Esophagus (tissue), 2 donors: ENCODE measurements around the gene SMOC2. TPM values are rescaled to one million over a fixed set of nuclear protein-coding genes. Genes with fewer than 3 reads are reported as not detected.

Experiments
- H3K27ac ChIP-seq, 2 donors: one replicate each; pipeline ENCODE4 v1.5.1; 2013; ENCODE audit warnings: low read depth in 2 of 2, mild to moderate bottlenecking in 2 of 2, inconsistent platforms in 1 of 2, low read length in 1 of 2, moderate library complexity in 1 of 2
- H3K27me3 ChIP-seq, 2 donors: one replicate each; pipeline ENCODE4 v1.6.1; 2013; ENCODE audit warnings: low read length in 2 of 2, control low read depth in 1 of 2, mild to moderate bottlenecking in 1 of 2; ENCODE audit not compliant: insufficient read depth in 2 of 2, control insufficient read depth in 1 of 2
- H3K36me3 ChIP-seq, 2 donors: one replicate each; pipeline ENCODE4 v1.6.1; 2013; ENCODE audit warnings: low read length in 1 of 2; ENCODE audit not compliant: control insufficient read depth in 2 of 2, insufficient read depth in 2 of 2
- H3K4me1 ChIP-seq, 2 donors: one replicate each; pipeline ENCODE4 v1.6.1; 2013; ENCODE audit warnings: low read length in 1 of 2; ENCODE audit not compliant: control insufficient read depth in 2 of 2, insufficient read depth in 2 of 2
- H3K4me3 ChIP-seq, 2 donors: one replicate each; pipeline ENCODE4 v1.5.1; 2013; ENCODE audit warnings: low read length in 2 of 2, mild to moderate bottlenecking in 2 of 2, low read depth in 1 of 2, moderate library complexity in 1 of 2
- H3K9me3 ChIP-seq, 2 donors: one replicate each; pipeline ENCODE4 v1.6.1; 2013; ENCODE audit warnings: mild to moderate bottlenecking in 2 of 2, low read depth in 1 of 2, low read length in 1 of 2, moderate library complexity in 1 of 2; ENCODE audit not compliant: control insufficient read depth in 2 of 2, insufficient read depth in 1 of 2
- WGBS, 2 donors: extraction: QIAGEN DNeasy Blood & Tissue Kit; methylation state at CpG; one replicate each; pipeline ENCODE4 v1.1.7; 2013; 5-methylcytosine and 5-hydroxymethylcytosine counted together
- polyA plus RNA-seq, 2 donors: library from polyadenylated mRNA; stranded (reverse); fragments of 200-250 nt; gene quantifications; one replicate each; pipeline ENCODE4 v1.2.3, GENCODE V29; 2013
- donor health status: healthy with polysubstance abuse.
- donor health status: Bipolar disorder and iron deficiency.

Gene SMOC2
- polyA plus RNA-seq, 2 donors = 4.6 to 14.4 TPM

DNA sequence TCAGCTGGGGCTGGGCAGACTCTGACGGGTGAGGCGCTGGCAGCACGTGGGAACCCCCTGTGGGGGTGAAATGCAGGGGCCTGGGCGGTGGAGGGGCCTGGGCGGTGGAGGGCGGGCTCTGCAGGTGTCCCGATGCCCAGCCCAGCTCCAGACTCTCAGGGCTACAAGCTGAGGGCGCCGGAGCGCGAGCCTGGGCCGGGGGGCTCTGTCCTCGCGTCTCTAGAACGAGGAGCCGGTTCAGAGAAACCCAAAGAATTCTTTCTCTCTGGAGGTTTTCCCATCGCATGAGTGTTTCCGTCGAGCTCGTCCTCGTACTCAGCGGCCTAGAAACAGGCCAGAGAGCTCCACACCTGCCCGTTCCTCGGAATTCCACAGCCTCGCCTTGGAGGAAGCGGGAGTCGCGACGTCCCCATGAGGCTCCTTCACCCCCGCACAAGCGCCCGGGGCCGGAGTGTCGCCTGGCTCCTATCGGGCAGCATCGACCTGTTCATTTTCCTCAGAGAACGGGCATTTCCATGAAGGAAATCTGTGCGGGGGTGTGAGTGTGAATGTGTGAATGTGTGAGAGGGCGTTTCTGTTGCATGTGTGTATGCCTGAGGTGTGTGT is 76.9 kb downstream of the SMOC2 start:
- peaks cover 0 to 9% of the 10 kb centered on the region in 2 donors for H3K9me3 ChIP-seq
- H3K4me1 ChIP-seq = no peaks in the 10 kb centered on the region
- 88 to 89% methylated on average over 39 of the region's 39 CpGs for WGBS, 2 donors
- no peak overlapping the region for H3K27ac ChIP-seq
- H3K4me3 ChIP-seq = no peak overlapping the region
- no peaks in the 10 kb centered on the region for H3K36me3 ChIP-seq
- no peaks in the 10 kb centered on the region for H3K27me3 ChIP-seq

DNA sequence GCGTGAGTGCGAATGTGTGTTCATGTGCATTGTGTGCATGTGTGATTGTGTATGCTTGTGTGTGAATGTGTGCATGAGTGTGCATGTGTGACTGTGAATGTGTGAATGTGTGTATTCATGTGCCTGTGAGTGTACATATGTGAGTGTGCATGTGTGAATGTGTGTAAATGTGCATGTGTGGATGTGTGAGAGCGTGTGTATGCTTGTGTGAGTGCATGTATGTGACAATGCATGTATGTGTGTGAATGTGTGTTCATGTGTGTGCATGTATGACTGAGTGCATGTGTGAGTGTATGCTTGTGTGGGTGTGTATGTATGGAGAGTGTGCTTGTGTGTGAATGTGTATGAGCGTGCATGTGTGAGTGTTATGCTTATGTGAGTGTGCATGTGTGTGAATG is 77.4 kb downstream of the SMOC2 start:
- no peaks in the 10 kb centered on the region for H3K4me1 ChIP-seq
- WGBS, 2 donors = 76 to 86% methylated on average over 4 of the region's 4 CpGs
- H3K36me3 ChIP-seq = no peaks in the 10 kb centered on the region
- no peak overlapping the region for H3K27ac ChIP-seq
- H3K9me3 ChIP-seq = peaks cover 0 to 9% of the 10 kb centered on the region in 2 donors
- H3K27me3 ChIP-seq = no peaks in the 10 kb centered on the region
- no peak overlapping the region for H3K4me3 ChIP-seq

DNA sequence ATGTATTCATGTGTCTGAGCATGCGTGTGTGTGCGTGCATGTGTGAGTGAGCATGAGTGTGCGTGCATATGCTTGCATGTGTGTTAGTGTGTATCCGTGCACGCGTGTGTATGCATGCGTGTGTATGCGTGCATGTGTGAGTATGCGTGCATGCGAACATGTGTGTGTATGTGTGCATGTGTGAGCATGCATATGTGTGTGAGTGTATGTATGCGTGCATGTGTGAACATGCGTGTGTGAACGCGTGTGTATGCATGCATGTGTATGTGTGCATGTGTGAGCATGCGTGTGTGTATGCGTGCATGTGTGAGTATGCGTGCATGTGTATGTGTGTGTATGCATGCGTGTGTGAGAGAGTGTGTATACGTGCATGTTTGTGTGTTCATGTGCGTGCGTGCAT is 77.9 kb downstream of the SMOC2 start:
- Histone ChIP-seq H3K4me3 (no peak overlapping the region), H3K9me3 (peaks cover 0 to 9% of the 10 kb centered on the region in 2 donors), H3K36me3 (no peaks in the 10 kb centered on the region), H3K27ac (no peak overlapping the region), H3K27me3 (no peaks in the 10 kb centered on the region), H3K4me1 (no peaks in the 10 kb centered on the region)
- 81 to 95% methylated on average over 21 of the region's 21 CpGs for WGBS, 2 donors

DNA sequence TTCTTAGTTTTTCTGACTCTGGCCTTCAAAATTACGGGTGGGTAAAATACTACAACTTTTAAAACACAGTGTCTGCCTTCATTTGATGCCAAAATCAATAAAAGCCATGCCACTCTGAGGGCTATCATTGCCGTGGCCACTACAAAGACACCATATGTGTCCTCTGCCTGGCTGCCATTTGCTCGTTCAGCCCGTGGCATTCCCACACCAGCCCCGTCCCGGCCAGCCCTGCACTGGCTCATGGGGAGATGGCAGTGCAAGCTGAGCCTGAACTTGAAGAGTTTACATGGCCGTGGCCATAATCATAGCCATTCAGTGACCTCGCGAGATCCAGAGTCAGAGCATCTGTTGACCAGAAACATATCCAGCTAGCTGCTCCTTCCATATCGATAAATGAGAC is 79.2 kb downstream of the SMOC2 start:
- no peak overlapping the region for H3K27ac ChIP-seq
- H3K4me1 ChIP-seq = peaks cover 0 to 3% of the 10 kb centered on the region in 2 donors
- H3K27me3 ChIP-seq = no peaks in the 10 kb centered on the region
- no peak overlapping the region for H3K4me3 ChIP-seq
- peaks cover 0 to 9% of the 10 kb centered on the region in 2 donors for H3K9me3 ChIP-seq
- H3K36me3 ChIP-seq = no peaks in the 10 kb centered on the region
- 88 to 91% methylated on average over 10 of the region's 10 CpGs for WGBS, 2 donors

DNA sequence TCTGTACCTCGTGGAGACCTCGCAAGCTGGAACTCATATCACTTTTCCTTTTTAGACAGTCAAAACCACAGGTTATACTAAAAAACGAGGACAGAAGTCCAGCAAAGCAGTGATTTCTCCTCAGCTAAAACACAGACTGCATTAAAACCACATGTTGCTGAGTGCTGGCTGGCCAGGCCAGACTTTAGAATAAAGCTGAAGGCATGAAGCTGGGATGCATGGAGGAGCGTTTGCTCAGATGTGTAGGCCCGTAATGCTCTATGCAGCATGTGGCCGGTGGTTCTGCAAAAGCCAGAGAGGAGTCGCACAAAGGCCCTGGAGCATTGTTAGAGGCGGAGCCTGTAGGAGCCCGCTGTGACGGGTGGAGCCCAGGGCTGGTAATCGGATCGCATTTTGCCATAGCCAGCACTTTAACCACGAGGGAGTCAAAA is 83.6 kb downstream of the SMOC2 start:
- Histone ChIP-seq H3K4me1 (peaks cover 0 to 3% of the 10 kb centered on the region in 2 donors), H3K9me3 (no peaks in the 10 kb centered on the region), H3K27ac (no peak overlapping the region), H3K36me3 (no peaks in the 10 kb centered on the region), H3K4me3 (no peak overlapping the region), H3K27me3 (no peaks in the 10 kb centered on the region)
- 79 to 85% methylated on average over 13 of the region's 13 CpGs for WGBS, 2 donors

DNA sequence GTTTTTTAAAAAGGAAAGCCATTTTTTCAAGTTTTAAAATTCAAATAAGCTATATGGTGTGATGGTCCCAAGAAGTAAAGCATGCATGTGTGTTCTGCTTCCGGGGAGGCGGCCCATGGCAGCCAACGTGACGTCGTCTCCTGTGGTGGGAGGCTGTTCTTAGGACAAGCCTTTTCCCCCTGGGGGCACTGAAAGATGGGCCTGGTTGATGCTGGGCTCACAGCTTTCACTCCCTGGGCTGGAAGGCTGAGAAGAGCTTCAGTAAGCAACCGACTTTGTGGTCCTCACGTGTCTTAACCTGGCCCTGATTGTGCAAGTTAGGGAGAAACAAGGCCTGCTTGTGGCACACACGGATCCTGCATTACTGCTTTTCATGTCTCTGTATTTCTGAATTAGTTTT is 84.1 kb downstream of the SMOC2 start:
- WGBS, 2 donors = 89 to 92% methylated on average over 8 of the region's 8 CpGs
- Histone ChIP-seq H3K27me3 (no peaks in the 10 kb centered on the region), H3K4me1 (peaks cover 0 to 3% of the 10 kb centered on the region in 2 donors), H3K36me3 (no peaks in the 10 kb centered on the region), H3K27ac (no peak overlapping the region), H3K9me3 (no peaks in the 10 kb centered on the region), H3K4me3 (no peak overlapping the region)

DNA sequence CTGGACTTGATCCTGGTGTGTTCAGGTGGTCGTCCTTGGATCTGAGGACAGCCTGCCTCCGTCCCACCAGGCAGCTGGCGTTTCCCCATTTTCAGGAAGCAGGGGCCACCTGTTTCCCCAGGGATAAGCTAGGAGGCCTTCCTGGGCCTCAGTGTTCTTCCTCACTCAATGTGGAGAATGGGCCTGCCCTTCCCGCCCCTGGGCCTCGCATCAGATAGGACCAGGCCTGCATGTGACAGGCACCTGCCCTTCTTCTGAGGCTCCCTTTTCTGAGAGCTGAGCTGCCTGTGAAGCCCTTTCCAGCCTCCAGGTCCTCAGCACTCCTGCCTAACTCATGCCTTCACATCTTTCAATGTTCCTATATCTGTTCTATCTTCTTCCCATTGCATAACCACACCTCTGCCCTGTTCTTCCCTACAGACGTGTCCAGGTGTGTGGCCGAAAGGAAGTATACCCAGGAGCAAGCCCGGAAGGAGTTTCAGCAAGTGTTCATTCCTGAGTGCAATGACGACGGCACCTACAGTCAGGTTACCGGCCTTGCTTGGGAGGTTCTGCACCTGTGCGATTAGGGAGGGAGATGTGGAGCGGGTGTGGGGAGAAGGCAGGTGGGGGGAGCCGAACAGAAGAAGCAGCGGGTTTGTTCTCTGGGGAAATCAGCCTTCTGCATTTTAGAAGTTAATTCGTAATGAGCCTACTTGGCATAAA is 85.1 kb downstream of the SMOC2 start:
- no peaks in the 10 kb centered on the region for H3K36me3 ChIP-seq
- H3K4me1 ChIP-seq = peaks cover 0 to 3% of the 10 kb centered on the region in 2 donors
- no peaks in the 10 kb centered on the region for H3K27me3 ChIP-seq
- peak overlapping the region in 1 of 2 donors; percentile 50 for H3K27ac ChIP-seq
- H3K4me3 ChIP-seq = no peak overlapping the region
- no peaks in the 10 kb centered on the region for H3K9me3 ChIP-seq
- 66 to 69% methylated on average over 16 of the region's 16 CpGs for WGBS, 2 donors

DNA sequence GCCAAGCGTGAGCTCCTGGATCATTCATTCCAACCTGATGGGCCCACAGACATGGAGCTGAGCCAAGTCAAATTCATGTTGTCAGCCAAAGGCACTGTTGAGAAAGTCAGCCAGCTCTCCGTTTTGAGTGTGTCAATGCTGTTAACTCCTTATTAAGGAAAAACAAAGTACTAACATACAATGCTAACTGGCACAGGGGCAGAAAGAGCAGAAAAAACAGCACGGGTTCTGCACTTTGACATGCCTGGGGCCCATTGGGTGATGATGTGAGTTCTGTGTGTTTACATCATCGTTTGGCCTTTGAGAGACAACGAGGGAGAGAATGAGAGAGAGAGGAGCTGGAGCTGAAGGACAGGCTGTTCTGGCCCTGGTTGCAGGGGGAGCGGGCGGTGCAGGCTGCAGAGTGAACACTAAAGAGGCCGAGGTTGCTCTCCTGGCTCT is 85.9 kb downstream of the SMOC2 start:
- Histone ChIP-seq H3K36me3 (no peaks in the 10 kb centered on the region), H3K4me1 (peaks cover 0 to 3% of the 10 kb centered on the region in 2 donors), H3K27ac (peak overlapping the region; percentile 38 to 75), H3K27me3 (no peaks in the 10 kb centered on the region), H3K4me3 (no peak overlapping the region), H3K9me3 (no peaks in the 10 kb centered on the region)
- WGBS, 2 donors = 30 to 33% methylated on average over 8 of the region's 8 CpGs

DNA sequence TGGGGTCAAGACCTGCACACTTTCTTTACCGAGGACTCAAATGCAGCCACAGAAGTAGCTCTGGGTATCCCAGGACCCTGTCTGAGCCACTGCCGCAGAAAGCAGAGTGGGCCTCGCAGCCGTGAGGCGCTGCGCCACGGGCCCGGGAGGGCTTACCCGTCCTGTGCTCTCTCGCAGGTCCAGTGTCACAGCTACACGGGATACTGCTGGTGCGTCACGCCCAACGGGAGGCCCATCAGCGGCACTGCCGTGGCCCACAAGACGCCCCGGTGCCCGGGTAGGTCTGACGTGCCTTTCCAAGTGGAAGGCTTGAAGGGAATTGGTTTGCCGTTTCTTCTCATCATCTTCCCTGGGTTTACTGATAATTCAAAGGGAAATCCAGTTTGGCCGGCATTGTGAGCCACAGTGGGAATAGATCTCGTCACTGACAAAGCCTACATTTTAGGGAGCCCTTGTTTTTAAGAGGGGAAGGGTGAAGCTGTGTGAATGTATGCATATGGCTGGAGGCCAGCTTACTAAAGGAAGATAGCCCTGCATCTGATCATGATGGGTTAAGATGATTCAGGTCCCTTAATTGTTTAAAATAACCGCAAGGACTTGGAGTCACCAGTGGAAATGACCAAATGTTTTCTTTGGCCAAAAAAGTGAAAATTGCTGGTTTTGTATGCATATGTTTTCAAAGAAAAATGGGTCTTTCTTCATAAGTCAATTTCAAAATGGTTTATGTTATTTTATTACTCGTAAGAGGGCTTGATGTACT is 86.6 kb downstream of the SMOC2 start:
- Histone ChIP-seq H3K9me3 (no peaks in the 10 kb centered on the region), H3K36me3 (no peaks in the 10 kb centered on the region), H3K4me3 (no peak overlapping the region), H3K27ac (peak overlapping the region; percentile 38 to 75), H3K27me3 (no peaks in the 10 kb centered on the region), H3K4me1 (peaks cover 0 to 3% of the 10 kb centered on the region in 2 donors)
- 81% methylated on average over 25 of the region's 25 CpGs for WGBS, 2 donors
